HepG2 (cell line): ENCODE results near the gene SGCE.

ENCODE experiments used
- BRD4 ChIP-seq: sonication (generic); formaldehyde crosslinking; IDR thresholded peaks from 2 replicates; pipeline ENCODE4 v1.4.0; 2020; ENCODE audit warnings: missing genetic modification reagents
- HMG20B ChIP-seq: conservative IDR thresholded peaks from 2 replicates; pipeline ENCODE4 v1.6.1; 2016; ENCODE audit warnings: missing genetic modification reagents, missing compliant biosample characterization
- TAF1 ChIP-seq: sonication (generic); formaldehyde crosslinking; IDR thresholded peaks from 2 replicates; pipeline ENCODE4 v1.4.0; 2020; ENCODE audit warnings: missing genetic modification reagents
- ZNF350 ChIP-seq: sonication (generic); formaldehyde crosslinking; IDR thresholded peaks from 2 replicates; pipeline ENCODE4 v1.4.0; 2020; ENCODE audit warnings: mild to moderate bottlenecking, low read depth, missing genetic modification reagents, borderline replicate concordance

GRCh38 chr7:94620703-94621118 lies 35.2 kb downstream of the SGCE start:
- TF ChIP-seq BRD4 (no peak), TAF1 (CRISPR knock-in tag) (no peak), HMG20B (CRISPR knock-in tag) (no peak), ZNF350 (CRISPR knock-in tag) (no peak)
